H1 (cell line): ENCODE data around the gene ACSF3. TPM values are rescaled to one million over a fixed set of nuclear protein-coding genes. Genes with fewer than 3 reads are reported as not detected.

Experiments
- CTCF ChIA-PET: fragments of 300-600 bp; sonication (Branson Sonifier 250); formaldehyde crosslinking; loops from one replicate; lab custom pipeline; 2021; ENCODE audit not compliant: partially characterized antibody; lab: Charles Lee
- POLR2A ChIA-PET: fragments of 300-600 bp; sonication (Branson Sonifier 250); formaldehyde crosslinking; loops from one replicate; lab custom pipeline; 2021; ENCODE audit warnings: inconsistent platforms; ENCODE audit not compliant: partially characterized antibody; lab: Charles Lee
- DNase-seq, 2 experiments: peaks; one replicate each; pipeline versions ENCODE4 v3.0.0 to v3.0.0-alpha.2; 2010 to 2022; ENCODE audit warnings: low spot score in 2 of 2, low read depth in 1 of 2, mixed read lengths in 1 of 2
- FAIRE-seq: peaks from 2 replicates; lab custom pipeline; 2011; peaks lifted over from hg19 to GRCh38; lab: Jason Lieb, UNC
- H2AFZ ChIP-seq: 2 replicates; pipeline ENCODE4 v1.8.1; 2012; ENCODE audit warnings: low read length, inconsistent platforms
- H2AK5ac ChIP-seq: 2 replicates; pipeline ENCODE4 v1.6.1; 2013; ENCODE audit warnings: low read depth, low read length
- H2BK120ac ChIP-seq: replicated peaks from 2 replicates; pipeline ENCODE3; 2013; ENCODE audit warnings: low read depth, low read length, inconsistent platforms
- H2BK12ac ChIP-seq: 2 replicates; pipeline ENCODE4 v1.6.1; 2013; ENCODE audit warnings: low read depth, low read length
- H2BK15ac ChIP-seq: 2 replicates; pipeline ENCODE4 v1.6.1; 2013; ENCODE audit warnings: low read length
- H2BK20ac ChIP-seq: 2 replicates; pipeline ENCODE4 v1.6.1; 2013; ENCODE audit warnings: low read length
- H2BK5ac ChIP-seq: 2 replicates; pipeline ENCODE4 v1.6.1; 2013; ENCODE audit warnings: low read depth, low read length
- H3K14ac ChIP-seq: 2 replicates; pipeline ENCODE4 v1.6.1; 2013; ENCODE audit warnings: inconsistent platforms; ENCODE audit not compliant: insufficient read length
- H3K18ac ChIP-seq: 2 replicates; pipeline ENCODE4 v1.6.1; 2013; ENCODE audit warnings: low read length; ENCODE audit errors: extremely low read depth
- H3K23ac ChIP-seq: 2 replicates; pipeline ENCODE4 v1.6.1; 2013; ENCODE audit warnings: inconsistent platforms; ENCODE audit not compliant: insufficient read length
- H3K23me2 ChIP-seq: 2 replicates; pipeline ENCODE4 v1.6.1; 2013; ENCODE audit warnings: low read depth, low read length
- H3K27ac ChIP-seq: 2 replicates; pipeline ENCODE4 v1.6.1; 2011; ENCODE audit warnings: low read depth, low read length, inconsistent platforms
- H3K27me3 ChIP-seq, 4 experiments: replicated peaks in 1 of 4; 1 replicate in 1 of 4; 2 replicates in 3 of 4; pipeline versions ENCODE4 v1.6.1 to v1.8.1; 2011 to 2013; ENCODE audit warnings: low read length in 3 of 4, mild to moderate bottlenecking in 3 of 4, inconsistent platforms in 2 of 4, mixed read lengths in 2 of 4, moderate library complexity in 1 of 4; ENCODE audit not compliant: control insufficient read depth in 3 of 4, insufficient read depth in 3 of 4; ENCODE audit errors: extremely low read depth in 1 of 4
- H3K36me3 ChIP-seq, 4 experiments: 2 replicates each; pipeline versions ENCODE4 v1.6.1 to v1.8.1; 2011 to 2013; ENCODE audit warnings: mild to moderate bottlenecking in 4 of 4, low read length in 3 of 4, moderate library complexity in 2 of 4, control low read depth in 1 of 4, inconsistent platforms in 1 of 4; ENCODE audit not compliant: insufficient read depth in 4 of 4, control insufficient read depth in 2 of 4
- H3K4ac ChIP-seq: replicated peaks from 2 replicates; pipeline ENCODE3; 2013; ENCODE audit warnings: low read length, low read depth, mixed read lengths, inconsistent platforms; ENCODE audit not compliant: insufficient read length
- H3K4me1 ChIP-seq, 4 experiments: replicated peaks in 1 of 4; 1 replicate in 1 of 4; 2 replicates in 3 of 4; pipeline versions ENCODE4 v1.6.1 to v1.8.1; 2011 to 2013; ENCODE audit warnings: low read length in 3 of 4, inconsistent platforms in 2 of 4, mixed read lengths in 1 of 4; ENCODE audit not compliant: insufficient read depth in 4 of 4, control insufficient read depth in 3 of 4
- H3K4me2 ChIP-seq, 2 experiments: 2 replicates each; pipeline versions ENCODE4 v1.6.1 to v1.8.1; 2011 to 2013; ENCODE audit warnings: low read depth in 2 of 2, low read length in 2 of 2, control low read depth in 1 of 2, inconsistent platforms in 1 of 2, mild to moderate bottlenecking in 1 of 2; ENCODE audit not compliant: insufficient read depth in 1 of 2
- H3K4me3 ChIP-seq, 4 experiments: fragments of 200-600, 300-600 bp in 1 of 4; sonication (generic), shearing (Covaris generic), sonication (Bioruptor Twin) in 1 of 4; 2 replicates each; pipeline versions ENCODE4 v1.5.1 to v1.8.1; 2011 to 2016; ENCODE audit warnings: low read length in 4 of 4, low read depth in 3 of 4, control low read depth in 2 of 4, inconsistent platforms in 2 of 4, mild to moderate bottlenecking in 2 of 4, mixed read lengths in 1 of 4, moderate library complexity in 1 of 4; ENCODE audit not compliant: insufficient read depth in 2 of 4; ENCODE audit errors: extremely low read depth in 1 of 4
- H3K56ac ChIP-seq: replicated peaks from 2 replicates; pipeline ENCODE3; 2013; ENCODE audit warnings: low read depth, mild to moderate bottlenecking, mixed read lengths, low read length, inconsistent platforms; ENCODE audit not compliant: insufficient read length
- H3K79me1 ChIP-seq: 2 replicates; pipeline ENCODE4 v1.6.1; 2013; ENCODE audit warnings: low read depth, low read length, control low read depth
- H3K79me2 ChIP-seq, 2 experiments: 2 replicates each; pipeline versions ENCODE4 v1.6.1 to v1.8.1; 2012 to 2013; ENCODE audit warnings: low read length in 2 of 2, mild to moderate bottlenecking in 2 of 2, inconsistent platforms in 1 of 2; ENCODE audit not compliant: insufficient read depth in 2 of 2, control insufficient read depth in 1 of 2
- H3K9ac ChIP-seq, 4 experiments: replicated peaks in 1 of 4; 1 replicate in 1 of 4; 2 replicates in 3 of 4; pipeline versions ENCODE4 v1.6.1 to v1.8.1; 2011 to 2013; ENCODE audit warnings: low read depth in 3 of 4, low read length in 3 of 4, control low read depth in 2 of 4, mild to moderate bottlenecking in 2 of 4, moderate library complexity in 2 of 4, inconsistent platforms in 1 of 4; ENCODE audit errors: extremely low read depth in 1 of 4
- H3K9me3 ChIP-seq, 2 experiments: 2 replicates each; pipeline versions ENCODE4 v1.6.1 to v1.8.1; 2012 to 2013; ENCODE audit warnings: mild to moderate bottlenecking in 2 of 2, moderate library complexity in 2 of 2, control low read depth in 1 of 2, inconsistent platforms in 1 of 2, low read depth in 1 of 2, low read length in 1 of 2, mixed read lengths in 1 of 2; ENCODE audit not compliant: insufficient read depth in 2 of 2
- H4K20me1 ChIP-seq, 2 experiments: replicated peaks in 1 of 2; 2 replicates each; pipeline versions ENCODE3 to v1.8.1; 2011 to 2013; ENCODE audit warnings: inconsistent platforms in 2 of 2, low read length in 2 of 2, mild to moderate bottlenecking in 1 of 2; ENCODE audit not compliant: insufficient read depth in 2 of 2, control insufficient read depth in 1 of 2
- H4K5ac ChIP-seq: 2 replicates; pipeline ENCODE4 v1.6.1; 2013; ENCODE audit warnings: low read length, low read depth, mixed read lengths, inconsistent platforms; ENCODE audit not compliant: insufficient read length
- H4K8ac ChIP-seq: 2 replicates; pipeline ENCODE4 v1.8.0; 2013; ENCODE audit warnings: mild to moderate bottlenecking, moderate library complexity, low read length, inconsistent platforms; ENCODE audit not compliant: insufficient read depth; ENCODE audit errors: extremely low read depth
- H4K91ac ChIP-seq: replicated peaks from 2 replicates; pipeline ENCODE3; 2013; ENCODE audit warnings: low read length, mixed read lengths, inconsistent platforms; ENCODE audit not compliant: insufficient read length
- ATF2 ChIP-seq: IDR thresholded peaks from 2 replicates; pipeline ENCODE4 v1.6.1; 2012; ENCODE audit warnings: low read length, inconsistent platforms
- CEBPB ChIP-seq: IDR thresholded peaks from 2 replicates; pipeline ENCODE4 v1.6.1; 2012; ENCODE audit warnings: low read depth, low read length
- POU5F1 ChIP-seq: IDR thresholded peaks from 2 replicates; pipeline ENCODE4 v1.6.1; 2011; ENCODE audit warnings: low read depth, mild to moderate bottlenecking, low read length, moderate library complexity
- RNF2 ChIP-seq: fragments of 200-900, 300-1000 bp; sonication (generic); IDR thresholded peaks from 2 replicates; pipeline ENCODE4 v1.7.1; 2016; ENCODE audit warnings: borderline replicate concordance, low read depth, mild to moderate bottlenecking, antibody characterized with exemption, low read length; ENCODE audit not compliant: poor library complexity, severe bottlenecking; ENCODE audit errors: missing control alignments
- SP2 ChIP-seq: IDR thresholded peaks from 2 replicates; pipeline ENCODE4 v1.6.1; 2012; ENCODE audit warnings: mild to moderate bottlenecking, low read length, inconsistent platforms
- TBP ChIP-seq: IDR thresholded peaks from 2 replicates; pipeline ENCODE4 v1.6.1; 2011; ENCODE audit warnings: low read depth, low read length, improper control_type of control experiment
- YY1 ChIP-seq: IDR thresholded peaks from 2 replicates; pipeline ENCODE4 v1.6.1; 2011; ENCODE audit warnings: low read depth, mild to moderate bottlenecking, low read length
- ZNF274 ChIP-seq: IDR thresholded peaks from 2 replicates; pipeline ENCODE4 v1.7.0; 2012; ENCODE audit warnings: low read length, borderline replicate concordance; ENCODE audit errors: extremely low read depth
- WGBS, 2 experiments: shearing (Covaris generic) in 1 of 2; methylation state at CpG; one replicate each; pipeline versions ENCODE4 v1.1.6 to v1.1.7; 2013 to 2015; ENCODE audit warnings: low lambda C conversion rate in 2 of 2, mixed read lengths in 2 of 2, inconsistent platforms in 1 of 2, low coverage in 1 of 2, missing lambda C conversion rate in 1 of 2; ENCODE audit not compliant: insufficient replicate concordance in 2 of 2, insufficient coverage in 1 of 2, insufficient read length in 1 of 2; ENCODE audit errors: extremely low coverage in 1 of 2, missing lambda C conversion rate in 1 of 2; 5-methylcytosine and 5-hydroxymethylcytosine counted together
- polyA plus RNA-seq, 7 experiments: library from polyadenylated mRNA; depleted of rRNA in 3 of 7; stranded (reverse) in 5 of 7; unstranded in 2 of 7; fragments of >200 nt in 5 of 7; fragments of 200-250 nt in 2 of 7; gene quantifications; 1 replicate in 5 of 7; 2 replicates in 1 of 7; 4 replicates in 1 of 7; pipeline versions ENCODE4 v1.2.1 to v1.2.3, GENCODE V29; 2011 to 2013; ENCODE audit warnings: missing spikeins in 2 of 7, mixed read lengths in 2 of 7
- total RNA-seq: library from RNA; stranded (reverse); fragmentation: NEBNext Ultra II Directional; extraction: Animal tissue kit (Norgen Biotek cat#: 25700); gene quantifications from 2 replicates; pipeline ENCODE4 v1.2.1, GENCODE V29; 2021

The ACSF3 gene
- total and polyA plus RNA-seq, 2 of the 8 experiments (the other 6 are each of a cell fraction or from before 2014, with no cell fraction given), result 15.6 to 22.9 TPM

GRCh38 chr16:89161763-89162713 is 68.4 kb downstream of the ACSF3 start:
- DNase-seq (no peak), FAIRE-seq (no peak)
- H3K4ac ChIP-seq, result no peak overlapping the region
- no peak overlapping the region for H3K18ac ChIP-seq
- no peaks in the 10 kb centered on the region for H3K36me3 ChIP-seq
- 92% methylated on average over 40 of the region's 40 CpGs; no CpG with 5 or more reads in 1 of the 2 experiments for WGBS, 2 experiments
- peaks cover 0 to 5% (median 4%) of the 10 kb centered on the region in 4 experiments; a peak in 5 of 7 replicates for H3K4me1 ChIP-seq
- H3K23me2 ChIP-seq, result no peaks in the 10 kb centered on the region; the same call in 1 of the 2 replicates
- no peak overlapping the region for H3K27ac ChIP-seq
- no peak overlapping the region for H2BK20ac ChIP-seq
- no peak overlapping the region for H2AFZ ChIP-seq
- no peak overlapping the region; the same call in 1 of the 2 replicates for H2BK5ac ChIP-seq
- H4K8ac ChIP-seq, result no peak overlapping the region
- no peak overlapping the region for H2BK15ac ChIP-seq
- H2BK12ac ChIP-seq, result no peak overlapping the region
- H3K9me3 ChIP-seq, result peaks cover 15 to 31% of the 10 kb centered on the region in 2 experiments
- H4K20me1 ChIP-seq, result no peaks in the 10 kb centered on the region
- H3K56ac ChIP-seq, result no peak overlapping the region
- POLR2A ChIA-PET, result interaction anchor here (0.8 to 1.2 kb wide), 2 partner anchors 18 to 160 kb away, joined by 3 read pairs; no protein-coding TSS in a partner anchor
- H4K5ac ChIP-seq, result no peak overlapping the region
- CTCF ChIA-PET, result interaction anchor here (1.1 to 1.4 kb wide), 3 partner anchors 10 to 364 kb away, joined by 3 to 4 read pairs (median 3); partner anchors contain the start of gene APRT
- no peak overlapping the region for H3K4me3 ChIP-seq
- no peak overlapping the region for H4K91ac ChIP-seq
- H3K9ac ChIP-seq, result no peak overlapping the region
- H2AK5ac ChIP-seq, result no peak overlapping the region
- H2BK120ac ChIP-seq, result no peak overlapping the region
- H3K27me3 ChIP-seq, result peaks cover 0 to under 1% (median 0%) of the 10 kb centered on the region in 4 experiments; a peak in 1 of 7 replicates
- H3K79me1 ChIP-seq, result no peaks in the 10 kb centered on the region
- H3K23ac ChIP-seq, result no peak overlapping the region
- no peak overlapping the region for H3K14ac ChIP-seq
- H3K4me2 ChIP-seq, result no peak overlapping the region
- H3K79me2 ChIP-seq, result no peaks in the 10 kb centered on the region
- TF ChIP-seq RNF2, result no peak
- no peak for TF ChIP-seq SP2
- no peak for TF ChIP-seq TBP
- TF ChIP-seq CEBPB, result no peak
- no peak for TF ChIP-seq ZNF274
- TF ChIP-seq YY1, result no peak
- no peak for TF ChIP-seq ATF2
- no peak for TF ChIP-seq POU5F1
